Measurements from ENCODE around the gene NET1. TPM values are rescaled to one million over a fixed set of nuclear protein-coding genes. Genes with fewer than 3 reads are reported as not detected.
"Not testable (repeated sequence)": the region's sequence is repeated elsewhere in the genome, so short reads cannot be mapped to it uniquely, and the experiment has no call there.

Gene NET1, protein sequence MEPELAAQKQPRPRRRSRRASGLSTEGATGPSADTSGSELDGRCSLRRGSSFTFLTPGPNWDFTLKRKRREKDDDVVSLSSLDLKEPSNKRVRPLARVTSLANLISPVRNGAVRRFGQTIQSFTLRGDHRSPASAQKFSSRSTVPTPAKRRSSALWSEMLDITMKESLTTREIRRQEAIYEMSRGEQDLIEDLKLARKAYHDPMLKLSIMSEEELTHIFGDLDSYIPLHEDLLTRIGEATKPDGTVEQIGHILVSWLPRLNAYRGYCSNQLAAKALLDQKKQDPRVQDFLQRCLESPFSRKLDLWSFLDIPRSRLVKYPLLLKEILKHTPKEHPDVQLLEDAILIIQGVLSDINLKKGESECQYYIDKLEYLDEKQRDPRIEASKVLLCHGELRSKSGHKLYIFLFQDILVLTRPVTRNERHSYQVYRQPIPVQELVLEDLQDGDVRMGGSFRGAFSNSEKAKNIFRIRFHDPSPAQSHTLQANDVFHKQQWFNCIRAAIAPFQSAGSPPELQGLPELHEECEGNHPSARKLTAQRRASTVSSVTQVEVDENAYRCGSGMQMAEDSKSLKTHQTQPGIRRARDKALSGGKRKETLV
- 86.2 TPM for total RNA-seq

DNA sequence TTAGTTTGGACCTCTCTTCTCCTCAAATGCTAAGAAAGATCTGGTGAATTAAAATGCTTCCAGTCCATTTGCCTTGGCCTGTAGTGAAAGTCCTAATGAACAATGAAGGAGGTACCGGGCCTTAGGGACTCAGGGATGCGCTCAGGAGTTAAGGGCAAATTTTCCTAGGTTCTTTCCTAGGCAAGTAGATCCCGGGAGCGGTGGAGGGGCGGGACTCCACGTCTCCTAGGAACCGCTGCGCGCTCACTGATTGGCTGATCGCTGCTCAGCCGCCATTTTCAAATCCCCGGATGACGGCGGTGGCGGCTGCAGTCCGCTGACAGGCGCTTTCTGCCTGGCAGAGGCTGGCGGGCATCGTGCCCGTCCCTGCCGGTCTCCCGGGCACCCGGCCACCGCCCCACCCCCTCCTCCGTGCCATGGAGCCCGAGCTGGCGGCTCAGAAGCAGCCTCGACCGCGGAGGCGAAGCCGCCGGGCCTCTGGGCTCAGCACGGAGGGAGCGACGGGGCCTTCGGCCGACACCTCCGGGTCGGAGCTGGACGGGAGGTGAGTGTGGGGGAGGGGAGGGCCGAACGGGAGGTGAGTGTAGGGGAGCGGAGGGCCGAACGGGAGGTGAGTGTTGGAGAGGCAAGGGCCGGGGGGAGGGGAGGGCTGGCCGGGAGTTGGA, at the start of gene NET1:
Gene NET1, plus strand, starts transcription at position 281 of the 665 bp plus-strand sequence. Its CDS starts 136 bp downstream, at position 417.
- peak; percentile 99 for ATAC-seq
- intact Hi-C loops (cut with DNase I), result no loop called here
- DNase-seq (ENCODE audit: low spot score), result peak; percentile 94

DNA sequence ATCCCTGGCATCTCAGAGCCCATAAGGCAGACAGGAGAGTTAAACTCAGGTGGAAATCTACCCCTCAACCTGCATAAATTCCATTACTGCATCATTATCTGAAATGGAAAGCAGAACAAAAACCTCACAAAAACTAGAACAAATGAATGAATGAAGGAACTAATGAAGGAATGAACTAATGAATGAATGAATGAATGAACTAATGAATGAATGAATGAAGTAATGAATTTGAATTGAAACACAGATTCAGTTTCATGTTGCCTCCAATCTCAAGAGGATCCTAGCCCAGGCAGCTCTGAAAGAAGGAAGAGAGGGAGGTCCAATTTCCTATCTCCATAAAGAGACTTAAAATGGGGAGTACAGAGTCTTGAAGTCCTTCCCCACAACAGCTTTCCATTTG, 49.5 kb upstream of the NET1 start:
- ATAC-seq (no peak), DNase-seq (ENCODE audit: low spot score) (no peak)
- intact Hi-C loops (cut with DNase I), result no loop called here

DNA sequence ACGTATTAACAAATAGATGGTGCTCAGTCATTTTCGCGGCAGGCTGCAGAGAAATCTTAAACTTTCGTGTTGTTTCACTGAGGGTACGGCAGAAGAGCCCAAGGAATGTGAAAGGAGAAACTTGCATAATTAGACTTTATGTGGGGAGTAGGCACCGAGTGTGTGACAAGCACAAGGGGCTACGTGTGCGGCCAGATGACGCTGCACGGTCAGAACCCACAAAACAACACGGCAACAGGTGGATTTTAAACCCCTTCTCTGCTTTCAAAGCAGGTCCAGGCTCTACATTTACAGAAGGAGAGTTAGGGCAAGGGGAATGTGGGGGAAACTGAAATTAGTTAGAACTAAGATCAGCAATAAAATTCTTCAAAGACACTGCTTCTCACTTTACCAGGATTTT, 48.0 kb upstream of the NET1 start:
- intact Hi-C loops (cut with DNase I), result no loop called here
- DNase-seq (ENCODE audit: low spot score) (no peak), ATAC-seq (no peak)

DNA sequence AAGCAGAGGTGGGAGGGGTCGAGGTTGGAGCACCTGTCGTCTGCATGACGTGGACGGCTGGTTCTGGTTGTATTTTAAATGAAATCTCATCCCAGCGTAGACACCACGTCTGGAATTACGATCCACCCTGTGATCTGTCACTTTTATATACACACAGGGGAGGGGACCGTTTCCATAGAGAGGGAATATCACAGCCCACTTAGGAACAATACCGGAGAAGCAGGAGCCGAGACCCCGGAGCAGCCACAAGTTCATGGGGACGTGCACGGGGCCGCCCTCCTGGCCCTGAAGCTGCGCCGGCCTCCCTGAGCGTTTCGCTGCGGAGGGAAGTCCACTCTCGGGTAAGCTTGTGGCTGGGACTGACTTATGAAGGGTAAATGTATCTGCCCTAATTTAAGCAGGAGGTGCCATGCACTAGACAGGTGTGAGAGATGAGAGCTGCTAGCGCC, 47.4 kb upstream of the NET1 start, which contains the start of gene UCN3:
Gene UCN3, plus strand, starts transcription at position 77 of the 449 bp plus-strand sequence. CDS start 8,755 bp downstream, outside the sequence.
- DNase-seq (ENCODE audit: low spot score), result no peak
- intact Hi-C loops (cut with DNase I), result no loop called here
- no peak for ATAC-seq

DNA sequence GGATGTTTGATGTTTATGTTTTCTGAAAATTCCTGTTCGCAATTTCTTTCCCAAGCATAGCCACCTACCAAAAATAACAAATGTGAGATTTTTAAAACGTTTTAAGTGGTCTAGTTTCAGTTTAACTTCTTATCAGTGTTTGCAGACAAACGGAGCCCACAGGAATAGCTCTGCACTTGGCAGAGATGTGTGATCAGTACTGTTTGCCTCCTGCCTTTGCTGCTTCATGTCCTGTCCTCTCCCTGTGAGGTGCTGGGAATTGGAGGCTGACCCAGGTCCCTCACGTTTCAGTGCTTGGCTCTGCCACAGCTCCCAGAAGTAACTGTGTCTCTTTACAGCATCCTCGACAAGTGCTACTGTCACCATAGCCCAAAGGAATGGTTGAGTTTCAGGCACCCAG, 46.4 kb upstream of the NET1 start:
- DNase-seq (ENCODE audit: low spot score), result no peak
- no peak for ATAC-seq
- intact Hi-C loops (cut with DNase I), result no loop called here

DNA sequence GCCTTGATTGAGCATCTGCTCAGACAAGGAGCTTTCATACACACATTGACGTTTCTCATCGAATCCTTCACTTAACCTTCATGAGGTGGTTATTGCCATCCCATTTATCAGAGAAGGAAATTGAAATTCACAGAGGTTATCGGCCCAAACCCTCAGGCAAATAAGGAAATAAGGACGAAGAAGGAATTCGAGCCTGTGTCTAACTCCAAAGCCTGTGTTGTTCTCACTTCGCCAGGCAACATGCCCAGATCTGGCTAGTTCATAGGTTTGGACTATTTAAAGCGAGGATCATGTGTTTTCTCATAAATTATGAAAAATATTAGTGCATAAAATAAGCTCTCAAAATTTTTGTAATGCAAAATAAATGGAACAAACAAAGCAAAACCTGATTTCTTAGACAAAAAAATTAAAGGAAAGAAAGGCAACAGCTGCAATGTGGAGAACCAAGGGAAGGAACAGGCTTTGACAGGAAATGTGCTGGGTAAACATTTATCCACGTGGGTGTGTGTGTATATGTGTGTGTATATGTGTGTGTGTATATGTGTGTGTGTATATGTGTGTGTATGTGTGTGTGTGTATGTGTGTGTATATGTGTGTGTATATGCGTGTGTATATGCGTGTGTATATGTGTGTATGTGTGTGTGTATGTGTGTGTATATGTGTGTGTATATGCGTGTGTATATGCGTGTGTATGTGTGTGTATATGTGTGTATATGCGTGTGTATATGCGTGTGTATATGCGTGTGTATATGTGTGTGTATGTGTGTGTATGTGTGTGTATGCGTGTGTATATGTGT, 42.8 kb upstream of the NET1 start:
- intact Hi-C loops (cut with DNase I), result no loop called here
- ATAC-seq, result no peak
- no peak for DNase-seq (ENCODE audit: low spot score)

DNA sequence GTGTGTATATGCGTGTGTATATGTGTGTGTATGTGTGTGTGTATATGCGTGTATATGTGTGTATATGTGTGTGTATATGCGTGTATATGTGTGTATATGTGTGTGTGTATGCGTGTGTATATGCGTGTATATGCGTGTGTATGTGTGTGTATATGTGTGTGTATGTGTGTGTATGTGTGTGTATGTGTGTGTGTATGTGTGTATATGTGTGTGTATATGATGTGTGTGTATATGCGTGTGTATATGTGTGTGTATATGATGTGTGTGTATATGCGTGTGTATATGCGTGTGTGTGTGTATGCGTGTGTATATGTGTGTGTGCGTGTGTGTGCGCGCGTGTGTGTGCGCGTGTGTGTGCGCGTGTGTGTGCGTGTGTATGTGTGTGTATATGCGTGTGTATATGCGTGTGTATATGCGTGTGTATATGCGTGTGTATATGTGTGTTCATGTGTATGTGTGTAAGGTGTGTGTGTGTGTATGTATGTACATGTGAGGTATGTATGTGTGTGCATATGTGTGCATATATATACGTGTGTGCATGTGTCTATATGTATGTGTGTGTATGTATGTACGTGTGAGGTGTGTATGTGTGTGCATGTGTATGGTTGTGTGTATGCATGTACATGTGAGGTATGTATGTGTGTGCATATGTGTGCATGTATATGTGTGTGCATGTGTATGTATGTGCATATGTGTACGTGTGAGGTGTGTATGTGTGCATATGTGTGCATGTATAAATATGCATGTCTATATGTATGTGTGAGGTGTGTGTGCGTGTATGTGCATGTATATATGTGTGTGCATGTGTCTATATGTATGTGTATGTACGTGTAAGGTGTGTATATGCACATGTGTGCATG, 41.6 kb upstream of the NET1 start:
- intact Hi-C loops (cut with DNase I), result no loop called here
- ATAC-seq (no peak), DNase-seq (ENCODE audit: low spot score) (no peak)

DNA sequence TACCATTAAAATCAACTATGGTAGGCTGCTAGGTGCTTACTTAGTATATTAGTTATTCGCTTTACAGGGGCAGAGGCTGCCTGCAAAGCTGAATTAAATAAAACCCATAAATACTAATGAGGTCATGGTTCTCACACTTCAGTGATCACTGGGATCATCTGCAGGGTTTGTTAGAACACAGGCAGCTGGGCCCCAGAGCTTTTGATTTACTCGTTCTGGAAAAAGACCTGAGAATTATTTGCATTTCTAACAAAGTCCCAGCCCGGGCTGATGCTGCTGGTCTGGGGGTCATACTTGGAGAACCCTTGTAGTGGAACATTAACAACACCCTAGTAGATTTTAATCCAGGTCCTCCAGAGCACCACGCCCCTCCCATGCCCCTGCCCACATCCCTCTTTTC, 39.0 kb upstream of the NET1 start:
- DNase-seq (ENCODE audit: low spot score), result no peak
- intact Hi-C loops (cut with DNase I), result no loop called here
- ATAC-seq, result no peak

DNA sequence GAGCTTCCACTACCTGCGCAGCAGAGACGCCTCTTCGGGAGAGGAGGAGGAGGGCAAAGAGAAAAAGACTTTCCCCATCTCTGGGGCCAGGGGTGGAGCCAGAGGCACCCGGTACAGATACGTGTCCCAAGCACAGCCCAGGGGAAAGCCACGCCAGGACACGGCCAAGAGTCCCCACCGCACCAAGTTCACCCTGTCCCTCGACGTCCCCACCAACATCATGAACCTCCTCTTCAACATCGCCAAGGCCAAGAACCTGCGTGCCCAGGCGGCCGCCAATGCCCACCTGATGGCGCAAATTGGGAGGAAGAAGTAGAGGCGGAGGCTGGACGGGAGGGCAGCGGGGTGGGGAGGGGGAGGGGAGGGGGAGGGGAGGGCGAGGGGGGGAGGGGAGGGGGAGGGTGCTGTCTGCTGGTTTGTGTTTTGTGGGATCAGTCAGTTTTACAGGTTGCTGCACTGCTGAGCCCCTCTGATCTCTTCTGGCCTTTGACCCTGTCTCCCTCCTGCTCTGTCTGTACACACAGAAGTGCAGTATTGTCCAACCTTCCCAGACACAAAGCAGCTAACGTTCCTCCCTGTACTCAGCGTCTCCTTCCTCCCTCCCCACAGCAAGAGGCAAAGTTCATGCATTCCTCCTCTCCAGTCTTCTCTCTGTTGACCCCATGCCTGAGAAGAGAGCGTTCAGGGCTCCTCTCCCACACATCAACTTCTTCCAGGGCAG, 38.3 kb upstream of the NET1 start:
- ATAC-seq (no peak), DNase-seq (ENCODE audit: low spot score) (no peak)
- intact Hi-C loops (cut with DNase I), result no loop called here

DNA sequence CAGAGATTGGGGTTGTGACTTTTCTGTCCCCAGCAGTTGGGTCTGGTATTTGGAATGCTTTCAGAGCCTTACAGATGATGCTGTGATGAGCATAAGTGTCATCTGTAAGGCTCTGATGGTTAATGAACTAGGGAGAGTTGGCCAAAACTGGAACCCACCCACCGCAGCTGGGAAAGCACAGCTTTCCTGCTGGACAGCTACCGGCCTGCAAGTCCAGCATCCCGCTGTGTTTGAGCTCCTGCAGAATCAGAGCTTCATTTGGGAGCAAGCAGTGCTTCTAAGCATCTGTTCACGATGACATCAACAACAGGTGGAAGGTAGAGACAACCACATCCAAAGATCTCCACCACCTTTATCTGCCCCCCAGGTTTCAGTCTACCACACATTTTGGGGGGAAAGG, 35.9 kb upstream of the NET1 start:
- no peak for DNase-seq (ENCODE audit: low spot score)
- no peak for ATAC-seq
- intact Hi-C loops (cut with DNase I), result no loop called here

DNA sequence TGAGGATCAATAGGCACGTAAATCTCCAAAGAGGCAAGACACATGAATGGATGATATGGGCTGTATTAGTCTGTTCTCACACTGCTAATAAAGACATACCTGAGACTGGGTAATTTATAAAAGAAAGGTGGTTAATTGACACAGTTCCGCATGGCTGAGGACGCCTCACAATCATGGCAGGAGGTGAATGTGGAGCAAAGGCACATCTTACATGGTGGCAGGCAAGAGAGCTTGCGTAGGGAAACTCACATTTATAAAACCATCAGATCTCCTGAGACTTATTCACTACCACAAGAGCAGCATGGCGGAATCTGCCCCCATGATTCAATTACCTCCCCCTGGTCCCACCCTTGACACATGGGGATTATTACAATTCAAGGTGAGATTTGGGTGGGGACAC, 33.2 kb upstream of the NET1 start:
- ATAC-seq; DNase-seq (ENCODE audit: low spot score); intact Hi-C loops (cut with DNase I): not testable (repeated sequence)

DNA sequence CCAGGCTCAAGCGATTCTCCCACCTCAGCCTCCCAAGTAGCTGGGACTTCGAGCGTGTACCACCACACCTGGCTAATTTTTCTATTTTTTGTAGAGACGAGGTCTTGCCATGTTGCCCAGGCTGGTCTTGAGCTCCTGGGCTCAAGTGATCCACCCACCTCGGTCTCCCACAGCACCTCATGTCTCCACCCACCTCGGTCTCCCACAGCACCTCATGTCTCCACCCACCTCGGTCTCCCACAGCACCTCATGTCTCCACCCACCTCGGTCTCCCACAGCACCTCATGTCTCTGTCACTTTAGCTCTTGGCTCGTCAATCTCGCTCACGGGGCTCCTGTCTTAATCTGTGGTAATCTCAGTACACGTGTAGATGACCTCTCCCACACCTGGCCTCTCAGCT, 32.0 kb upstream of the NET1 start:
- intact Hi-C loops (cut with DNase I); ATAC-seq; DNase-seq (ENCODE audit: low spot score): not testable (repeated sequence)

DNA sequence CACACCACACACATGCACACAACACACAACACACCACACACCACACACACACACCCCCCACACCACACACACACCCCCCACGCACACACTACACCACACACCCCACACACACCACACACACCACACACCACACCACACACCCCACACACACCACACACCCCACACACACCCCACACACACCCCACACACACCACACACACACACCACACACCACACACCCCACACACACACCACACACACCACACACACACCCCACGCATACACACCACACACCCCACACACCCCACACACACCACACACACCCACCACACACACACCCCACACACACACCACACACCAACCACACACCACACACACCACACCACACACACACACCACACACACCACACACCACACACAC, 31.2 kb upstream of the NET1 start:
- intact Hi-C loops (cut with DNase I), result no loop called here
- no peak for ATAC-seq
- DNase-seq (ENCODE audit: low spot score), result no peak

DNA sequence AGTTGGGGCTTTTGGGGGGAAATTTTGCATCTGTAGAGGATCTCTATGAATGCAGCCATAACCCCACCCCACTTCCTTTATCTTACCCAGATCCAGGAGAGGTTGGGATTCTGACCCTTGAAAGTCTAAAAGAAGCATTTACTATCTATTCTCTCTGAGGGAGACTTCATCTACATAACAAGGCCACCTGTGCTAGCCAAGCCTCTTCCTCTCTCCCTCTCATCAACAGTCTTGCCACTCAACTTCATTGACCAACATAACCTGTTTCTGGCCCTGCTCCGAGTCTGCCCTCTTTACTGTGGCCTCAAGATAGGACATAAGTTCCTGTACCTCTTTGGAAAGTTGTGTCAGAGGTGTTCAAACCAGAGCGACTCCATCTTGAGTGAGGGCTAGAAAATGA, 27.1 kb upstream of the NET1 start:
- ATAC-seq, result no peak
- DNase-seq (ENCODE audit: low spot score), result no peak
- intact Hi-C loops (cut with DNase I), result no loop called here

DNA sequence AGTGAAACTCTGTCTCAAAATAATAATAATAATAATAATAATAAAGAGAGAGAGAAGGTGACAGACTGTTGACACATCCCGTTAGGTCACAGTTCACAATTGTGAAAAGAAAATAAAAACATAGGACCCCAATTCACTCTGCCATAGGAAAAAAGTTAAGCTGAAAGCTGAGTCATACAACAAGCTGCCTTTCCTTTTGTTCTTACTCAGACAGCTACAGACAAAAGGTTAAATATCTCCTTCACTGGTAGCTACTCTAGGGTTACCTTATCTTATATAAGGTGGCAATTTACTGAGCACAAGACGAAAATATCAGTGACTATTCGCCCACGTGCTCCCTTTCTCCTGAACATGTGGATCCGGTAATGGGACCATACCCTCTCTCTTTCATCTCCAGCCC, 25.2 kb upstream of the NET1 start:
- DNase-seq (ENCODE audit: low spot score) (no peak), ATAC-seq (no peak)
- intact Hi-C loops (cut with DNase I), result no loop called here

DNA sequence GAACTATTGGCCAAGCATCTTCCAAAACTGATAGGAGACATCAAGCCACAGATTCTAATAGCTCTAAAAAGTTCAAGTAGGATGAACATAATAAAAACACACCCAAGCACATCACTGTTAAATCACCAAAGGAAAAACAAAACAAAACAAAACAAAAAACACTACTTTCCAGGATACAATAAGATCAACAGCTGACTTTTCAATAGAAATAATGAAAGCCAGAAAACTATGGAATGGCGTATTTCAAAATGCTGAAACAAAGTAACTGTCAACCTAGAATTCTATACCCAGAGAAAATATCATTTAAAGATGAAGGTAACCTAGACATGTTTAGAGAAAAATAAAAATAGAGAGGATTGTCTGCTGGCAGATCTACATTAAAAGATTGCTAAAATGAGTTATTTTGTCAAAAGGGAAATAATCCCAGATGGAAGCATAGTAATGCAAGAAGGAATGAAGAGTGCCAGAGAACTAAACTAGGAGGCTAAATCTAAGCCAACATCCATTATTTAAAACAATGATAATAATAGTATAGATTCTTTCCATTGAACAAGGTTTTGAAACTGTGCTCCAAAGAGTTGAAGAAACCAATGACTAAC, 21.7 kb upstream of the NET1 start:
- ATAC-seq (no peak), DNase-seq (ENCODE audit: low spot score) (no peak)
- intact Hi-C loops (cut with DNase I), result no loop called here

DNA sequence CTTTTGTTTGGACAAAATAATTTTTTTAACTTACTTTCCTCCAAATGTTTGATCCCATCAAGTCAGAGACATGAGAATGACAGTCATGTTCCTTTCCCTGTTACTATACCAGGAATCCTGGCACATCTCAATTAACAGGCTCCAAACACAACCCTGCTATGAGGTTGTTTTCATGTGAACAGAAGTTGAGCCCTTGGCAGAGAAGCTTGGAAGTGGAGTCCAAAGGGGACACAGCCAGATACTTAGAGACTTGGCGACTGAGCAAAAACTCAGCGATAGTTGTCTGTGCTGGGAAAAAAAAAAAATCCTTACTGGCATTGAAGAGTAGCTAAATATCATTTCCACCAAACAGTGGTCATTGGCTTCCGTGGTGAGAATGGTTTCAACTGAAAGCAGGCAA, 20.6 kb upstream of the NET1 start:
- intact Hi-C loops (cut with DNase I), result no loop called here
- DNase-seq (ENCODE audit: low spot score) (no peak), ATAC-seq (no peak)

Data from sciatic nerve (tissue), 2 donors.